Progenitor cell of endocrine pancreas (in vitro differentiated cells): ENCODE data around the gene CD40. TPM values are rescaled to one million over a fixed set of nuclear protein-coding genes. Genes with fewer than 3 reads are reported as not detected.

ENCODE experiments used
- DNase-seq: peaks from one replicate; pipeline ENCODE4 v3.0.0; 2021; ENCODE audit warnings: low spot score; ENCODE audit not compliant: unreplicated experiment
- H3K27ac Mint-ChIP-seq: 2 replicates; pipeline ENCODE4 v1.8.0; 2021; ENCODE audit warnings: mild to moderate bottlenecking, moderate library complexity, mixed read lengths
- H3K27me3 Mint-ChIP-seq: 2 replicates; pipeline ENCODE4 v1.8.0; 2021; ENCODE audit warnings: mixed read lengths
- H3K36me3 Mint-ChIP-seq: 2 replicates; pipeline ENCODE4 v1.8.0; 2022; ENCODE audit warnings: mixed read lengths; ENCODE audit not compliant: insufficient read depth
- H3K4me1 Mint-ChIP-seq: 2 replicates; pipeline ENCODE4 v1.8.0; 2021; ENCODE audit warnings: low read depth, mixed read lengths
- H3K4me3 Mint-ChIP-seq: 2 replicates; pipeline ENCODE4 v1.8.0; 2021; ENCODE audit warnings: low read depth, mild to moderate bottlenecking, moderate library complexity, mixed read lengths
- H3K9me3 Mint-ChIP-seq: 2 replicates; pipeline ENCODE4 v1.8.0; 2021; ENCODE audit warnings: low read depth, mixed read lengths
- CTCF ChIP-seq: fragments of 200-600 bp; sonication (generic); IDR thresholded peaks from one replicate; pipeline ENCODE4 v1.5.0; 2021; ENCODE audit warnings: antibody characterized with exemption, mild to moderate bottlenecking; ENCODE audit not compliant: unreplicated experiment
- total RNA-seq: library from RNA; stranded (reverse); gene quantifications from 2 replicates; pipeline ENCODE4 v1.2.1, GENCODE V29; 2021

Gene CD40
- total RNA-seq, 1 donor from 2014 or later, result 1.5 TPM

- Mint-ChIP-seq H3K36me3 (peaks cover 4% of the 10 kb centered on the region), H3K27me3 (no peaks in the 10 kb centered on the region), H3K27ac (no peak overlapping the region), H3K4me1 (peaks cover 30% of the 10 kb centered on the region), H3K4me3 (no peak overlapping the region), H3K9me3 (no peaks in the 10 kb centered on the region)
- DNase-seq, result no peak
- no peak for TF ChIP-seq CTCF
These were observed 35.0 kb upstream of the CD40 start for GRCh38 chr20:46083101-46083500.

GRCh38 chr20:46083531-46084061 lies 34.5 kb upstream of the CD40 start:
- TF ChIP-seq CTCF, result no peak
- Mint-ChIP-seq H3K4me3 (no peak overlapping the region), H3K27me3 (no peaks in the 10 kb centered on the region), H3K4me1 (peaks cover 33% of the 10 kb centered on the region), H3K27ac (no peak overlapping the region), H3K36me3 (peaks cover 1% of the 10 kb centered on the region), H3K9me3 (no peaks in the 10 kb centered on the region)
- DNase-seq, result no peak

GRCh38 chr20:46084805-46085178 lies 33.3 kb upstream of the CD40 start:
- Mint-ChIP-seq H3K4me1 (peaks cover 30% of the 10 kb centered on the region), H3K4me3 (no peak overlapping the region), H3K36me3 (no peaks in the 10 kb centered on the region), H3K27ac (no peak overlapping the region), H3K27me3 (no peaks in the 10 kb centered on the region), H3K9me3 (no peaks in the 10 kb centered on the region)
- TF ChIP-seq CTCF, result no peak
- DNase-seq, result no peak

GRCh38 chr20:46085179-46085851 lies 32.8 kb upstream of the CD40 start:
- no peaks in the 10 kb centered on the region for H3K36me3 Mint-ChIP-seq
- H3K27ac Mint-ChIP-seq, result peak overlapping the region; percentile 48
- no peak for DNase-seq
- H3K9me3 Mint-ChIP-seq, result no peaks in the 10 kb centered on the region
- no peak overlapping the region for H3K4me3 Mint-ChIP-seq
- no peaks in the 10 kb centered on the region for H3K27me3 Mint-ChIP-seq
- peaks cover 34% of the 10 kb centered on the region for H3K4me1 Mint-ChIP-seq
- TF ChIP-seq CTCF, result no peak

GRCh38 chr20:46087161-46087560 lies 31.0 kb upstream of the CD40 start:
- Mint-ChIP-seq H3K4me1 (peaks cover 36% of the 10 kb centered on the region), H3K4me3 (peak overlapping the region; percentile 25), H3K9me3 (no peaks in the 10 kb centered on the region), H3K27ac (no peak overlapping the region), H3K36me3 (no peaks in the 10 kb centered on the region), H3K27me3 (no peaks in the 10 kb centered on the region)
- TF ChIP-seq CTCF, result peak; percentile 40
- no peak for DNase-seq
